HG03460 (cell line): Measurements from ENCODE around the gene IL17RA.
"Not testable (repeated sequence)": the region's sequence is repeated elsewhere in the genome, so short reads cannot be mapped to it uniquely, and the experiment has no call there.

Experiments
- ATAC-seq: cut with Tn5 transposase; IDR thresholded peaks from one replicate; pipeline ENCODE4 v1.9.1; 2021; ENCODE audit not compliant: unreplicated experiment

Gene IL17RA, protein sequence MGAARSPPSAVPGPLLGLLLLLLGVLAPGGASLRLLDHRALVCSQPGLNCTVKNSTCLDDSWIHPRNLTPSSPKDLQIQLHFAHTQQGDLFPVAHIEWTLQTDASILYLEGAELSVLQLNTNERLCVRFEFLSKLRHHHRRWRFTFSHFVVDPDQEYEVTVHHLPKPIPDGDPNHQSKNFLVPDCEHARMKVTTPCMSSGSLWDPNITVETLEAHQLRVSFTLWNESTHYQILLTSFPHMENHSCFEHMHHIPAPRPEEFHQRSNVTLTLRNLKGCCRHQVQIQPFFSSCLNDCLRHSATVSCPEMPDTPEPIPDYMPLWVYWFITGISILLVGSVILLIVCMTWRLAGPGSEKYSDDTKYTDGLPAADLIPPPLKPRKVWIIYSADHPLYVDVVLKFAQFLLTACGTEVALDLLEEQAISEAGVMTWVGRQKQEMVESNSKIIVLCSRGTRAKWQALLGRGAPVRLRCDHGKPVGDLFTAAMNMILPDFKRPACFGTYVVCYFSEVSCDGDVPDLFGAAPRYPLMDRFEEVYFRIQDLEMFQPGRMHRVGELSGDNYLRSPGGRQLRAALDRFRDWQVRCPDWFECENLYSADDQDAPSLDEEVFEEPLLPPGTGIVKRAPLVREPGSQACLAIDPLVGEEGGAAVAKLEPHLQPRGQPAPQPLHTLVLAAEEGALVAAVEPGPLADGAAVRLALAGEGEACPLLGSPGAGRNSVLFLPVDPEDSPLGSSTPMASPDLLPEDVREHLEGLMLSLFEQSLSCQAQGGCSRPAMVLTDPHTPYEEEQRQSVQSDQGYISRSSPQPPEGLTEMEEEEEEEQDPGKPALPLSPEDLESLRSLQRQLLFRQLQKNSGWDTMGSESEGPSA

DNA sequence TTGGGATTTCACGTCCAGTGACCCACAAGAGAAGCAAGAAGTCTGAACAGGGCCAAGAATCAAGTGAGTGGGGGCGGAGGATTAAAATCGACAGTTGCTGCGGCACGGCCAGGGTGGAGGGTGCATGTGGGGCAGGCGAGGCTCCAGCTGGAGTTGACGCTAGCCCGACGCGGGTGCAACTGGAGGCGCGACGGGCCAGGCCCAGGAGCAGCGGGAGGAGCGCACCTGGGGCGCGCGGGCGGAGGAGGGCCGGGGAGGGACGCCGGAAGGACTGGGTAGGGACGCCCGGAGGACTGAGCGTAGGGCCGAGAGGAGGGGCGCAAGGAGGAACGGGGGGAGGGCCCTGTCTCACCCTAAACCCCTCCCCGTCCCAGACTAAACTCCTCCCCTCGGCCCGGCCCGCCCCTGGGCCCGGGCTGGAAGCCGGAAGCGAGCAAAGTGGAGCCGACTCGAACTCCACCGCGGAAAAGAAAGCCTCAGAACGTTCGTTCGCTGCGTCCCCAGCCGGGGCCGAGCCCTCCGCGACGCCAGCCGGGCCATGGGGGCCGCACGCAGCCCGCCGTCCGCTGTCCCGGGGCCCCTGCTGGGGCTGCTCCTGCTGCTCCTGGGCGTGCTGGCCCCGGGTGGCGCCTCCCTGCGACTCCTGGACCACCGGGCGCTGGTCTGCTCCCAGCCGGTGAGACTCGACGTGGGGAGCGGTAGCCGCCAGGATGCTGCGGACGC lies at the start of gene IL17RA:
Gene IL17RA, plus strand, starts transcription at position 447 of the 723 bp plus-strand sequence. Its CDS starts 92 bp downstream, at position 539.
- peak; percentile 84 for ATAC-seq

DNA sequence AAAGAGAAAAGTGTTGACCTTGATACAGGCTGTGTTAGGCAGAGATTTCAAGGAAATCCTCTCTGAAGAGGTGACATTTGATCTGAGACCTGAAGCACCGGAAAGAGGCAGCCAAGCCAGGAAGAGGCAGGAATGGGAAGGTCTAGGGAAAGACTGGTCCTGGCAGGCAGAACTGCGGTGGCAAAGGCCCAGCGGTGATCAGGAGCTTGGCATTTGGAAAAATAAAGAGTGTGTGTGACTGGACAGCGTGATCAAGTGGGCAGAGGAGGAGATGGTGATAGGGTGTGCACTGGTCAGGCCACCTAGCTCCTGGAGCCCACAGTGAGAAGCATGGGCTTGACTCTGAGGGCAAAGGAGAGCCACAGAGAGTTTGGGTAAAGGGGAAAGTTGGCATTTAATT lies 49.6 kb upstream of the IL17RA start:
- ATAC-seq: no peak

DNA sequence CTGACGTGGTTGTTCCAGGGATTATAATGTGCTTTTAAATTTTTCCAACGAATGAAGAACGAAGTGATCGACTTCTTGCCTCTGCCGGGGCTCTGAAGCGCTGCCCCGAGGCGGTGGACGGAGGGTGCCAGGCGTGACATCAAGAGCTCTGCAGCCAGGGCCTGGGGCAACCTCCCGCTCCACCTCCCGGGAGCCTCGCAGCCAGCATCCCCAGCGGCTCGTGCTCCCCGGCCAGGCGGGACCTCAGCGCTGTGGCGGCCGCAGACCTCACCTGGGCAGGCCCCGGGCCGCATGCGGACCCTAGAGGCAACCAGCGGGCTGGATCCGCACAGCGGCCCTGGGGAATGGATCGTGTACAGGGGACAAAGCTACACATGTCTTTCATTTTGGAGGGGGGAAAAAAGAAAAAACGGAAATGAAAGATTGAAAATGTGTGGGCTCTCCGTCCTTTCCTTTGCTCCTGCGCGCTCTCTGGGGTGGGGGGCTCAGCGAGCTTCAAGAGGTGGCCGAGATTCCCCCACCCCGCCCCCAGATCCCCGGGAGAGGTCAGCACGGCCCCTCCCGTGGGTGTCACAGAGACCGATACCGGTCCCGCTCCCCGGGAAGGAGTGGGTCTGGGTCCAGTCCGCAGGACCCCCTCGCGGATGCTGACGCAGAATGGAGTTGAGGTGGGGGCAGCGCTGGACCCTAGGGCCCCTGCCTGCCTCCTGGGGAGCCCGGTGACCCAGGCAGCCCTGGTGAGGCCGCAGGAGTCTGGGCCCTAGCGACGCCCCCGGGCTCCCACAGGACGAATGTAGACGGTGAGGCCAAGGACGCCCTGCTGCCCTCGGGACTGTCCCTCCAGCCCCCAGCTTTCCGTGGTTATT lies 48.6 kb upstream of the IL17RA start:
- not testable (repeated sequence) for ATAC-seq

DNA sequence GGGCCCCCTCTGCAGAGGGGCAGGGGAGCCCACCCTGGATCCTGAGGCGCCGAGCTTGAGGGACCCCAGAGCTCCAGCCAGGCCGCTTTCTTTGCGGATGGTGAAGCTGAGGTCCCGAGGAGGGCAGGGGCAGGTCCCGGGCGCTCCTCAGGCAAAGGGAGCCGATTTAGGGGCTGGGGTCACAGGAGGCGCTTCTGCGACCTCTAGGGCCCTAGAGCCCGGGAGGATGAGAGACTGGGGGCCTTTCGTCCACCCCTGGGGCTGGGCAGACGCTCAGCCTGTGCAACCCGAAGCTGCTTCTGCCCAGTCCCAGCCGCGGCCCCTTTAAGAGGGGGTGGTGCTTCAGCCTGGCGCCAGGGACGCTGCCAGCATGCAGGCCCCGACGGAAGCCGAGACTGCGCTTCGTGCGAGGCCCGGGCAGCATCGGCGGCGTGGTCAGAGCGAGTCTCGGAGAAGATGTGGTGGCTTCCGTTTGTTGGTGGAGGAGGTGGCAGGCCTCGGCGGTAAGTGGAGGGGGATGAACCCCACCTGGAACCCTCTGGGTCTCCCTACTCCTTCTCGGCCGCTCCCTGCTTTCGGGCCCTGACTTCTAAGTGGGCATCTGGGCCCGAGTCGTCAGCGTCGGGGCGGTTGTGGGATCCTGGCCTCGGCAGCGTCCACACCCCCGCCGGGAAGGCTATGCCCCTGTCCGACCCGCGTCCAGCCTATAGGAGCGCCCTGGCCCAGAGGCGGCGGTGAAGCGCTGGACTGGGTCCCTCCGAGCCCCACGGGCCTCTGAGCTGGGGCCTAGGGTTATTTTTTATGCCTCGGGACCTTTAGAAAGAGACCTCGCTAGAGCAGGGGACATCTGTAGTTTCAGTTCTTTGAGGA lies 47.7 kb upstream of the IL17RA start:
- ATAC-seq: not testable (repeated sequence)

DNA sequence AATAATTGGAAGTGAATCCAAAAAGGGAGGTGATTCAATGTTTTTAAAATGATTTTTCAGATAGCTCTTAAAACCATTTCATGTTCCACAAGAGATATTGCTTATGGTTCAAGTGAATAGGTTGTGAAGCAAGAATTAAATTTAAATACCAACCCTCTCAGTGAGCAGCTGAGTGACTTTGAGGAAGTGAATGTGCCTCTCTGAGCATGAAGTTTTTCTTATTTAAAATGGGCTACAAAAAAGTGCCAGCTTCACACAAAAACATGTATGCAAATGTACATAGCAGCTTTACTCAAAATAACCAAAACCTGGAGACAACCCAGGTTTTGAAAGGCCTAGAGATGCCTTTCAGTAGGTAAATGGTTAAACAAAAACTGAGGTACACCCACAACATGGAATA lies 41.3 kb upstream of the IL17RA start:
- ATAC-seq: no peak

DNA sequence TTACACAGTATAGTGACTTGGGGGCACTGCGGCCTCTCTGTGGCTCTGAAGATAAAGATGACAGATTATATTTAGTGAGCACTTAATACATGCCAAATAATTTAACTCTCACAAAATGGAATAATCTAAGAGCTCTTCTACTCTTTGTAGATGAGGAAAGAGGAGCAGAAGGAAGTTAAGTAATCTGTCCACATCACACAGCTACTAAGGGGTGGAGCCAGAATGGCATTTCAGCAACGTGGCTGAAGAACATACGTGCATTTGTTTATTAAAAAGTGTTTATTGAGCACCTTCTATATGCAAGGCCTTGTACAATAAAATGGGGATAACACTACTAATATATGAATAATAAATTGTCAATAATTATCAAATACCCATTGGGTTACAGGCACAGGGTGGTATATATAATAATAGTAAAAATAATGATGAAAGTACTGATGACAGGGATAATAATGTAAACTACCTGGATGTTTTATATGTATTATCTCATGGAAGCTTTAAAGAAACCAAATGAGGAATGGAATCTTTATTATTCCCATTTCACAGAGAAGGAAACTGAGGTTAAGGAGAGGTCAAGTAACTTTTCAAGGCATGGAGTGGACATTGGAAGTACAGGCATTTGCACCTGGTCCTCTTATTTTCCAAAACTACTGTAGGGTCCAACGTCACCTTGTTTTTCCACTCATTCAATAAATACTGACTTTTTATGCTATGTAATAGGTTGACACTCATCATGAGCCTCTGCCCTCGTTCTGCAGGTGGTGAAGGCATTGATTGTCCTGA lies 38.0 kb upstream of the IL17RA start:
- no peak for ATAC-seq

DNA sequence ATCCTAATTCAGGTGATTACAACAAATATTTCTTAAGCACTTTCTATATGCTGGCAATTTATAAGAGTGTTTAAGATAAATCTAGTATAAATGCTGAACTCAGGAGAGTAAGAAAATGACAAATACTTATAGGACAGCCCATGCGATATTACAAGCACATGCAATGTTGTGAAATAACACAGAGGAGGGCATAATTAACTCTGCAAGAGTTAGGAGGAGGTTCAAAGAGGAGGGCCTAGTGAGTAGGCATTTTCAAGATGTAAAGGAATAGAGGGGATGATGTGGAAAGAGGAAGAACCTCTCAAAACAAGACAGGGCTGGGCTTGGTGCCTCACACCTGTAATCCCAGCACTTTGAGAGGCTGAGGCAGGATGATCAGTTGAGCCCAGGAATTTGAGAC lies 37.1 kb upstream of the IL17RA start:
- ATAC-seq: no peak

DNA sequence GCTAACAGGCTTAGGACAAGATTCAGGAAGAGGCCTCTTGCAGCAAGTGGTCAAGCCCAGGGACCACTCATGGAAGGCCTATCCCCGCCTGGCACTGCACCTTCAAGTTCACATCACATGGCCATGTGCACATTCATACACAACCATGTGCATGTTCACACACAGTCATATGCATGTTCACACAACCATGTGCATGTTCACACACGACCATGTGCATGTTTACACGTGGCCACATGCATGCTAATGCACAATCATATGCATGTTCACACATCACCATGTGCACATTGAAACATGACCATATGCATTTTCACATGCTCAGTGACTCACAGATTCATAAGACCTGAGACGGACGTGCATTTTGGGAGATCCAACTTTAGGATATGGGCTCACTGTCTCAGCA lies 28.7 kb upstream of the IL17RA start:
- ATAC-seq: no peak

DNA sequence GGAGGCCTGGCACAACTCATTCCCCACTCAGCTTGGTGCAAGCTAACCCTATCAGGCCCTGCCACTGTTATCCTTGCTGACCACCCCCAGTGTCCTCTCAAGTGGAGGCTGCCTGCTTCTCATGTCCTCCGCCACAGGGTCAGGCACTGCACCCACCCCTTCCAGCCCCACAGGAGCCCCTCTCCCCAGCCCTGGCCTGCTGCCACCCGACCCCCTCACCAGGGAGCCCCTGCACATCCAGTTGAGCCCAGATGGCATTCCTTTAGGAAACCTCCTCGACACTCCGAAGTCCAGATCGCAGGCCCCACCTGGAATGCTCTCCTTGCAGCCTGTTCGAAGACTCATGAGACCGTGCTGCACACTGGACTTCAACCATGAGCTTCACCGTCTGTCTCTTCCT lies 28.0 kb upstream of the IL17RA start:
- no peak for ATAC-seq

DNA sequence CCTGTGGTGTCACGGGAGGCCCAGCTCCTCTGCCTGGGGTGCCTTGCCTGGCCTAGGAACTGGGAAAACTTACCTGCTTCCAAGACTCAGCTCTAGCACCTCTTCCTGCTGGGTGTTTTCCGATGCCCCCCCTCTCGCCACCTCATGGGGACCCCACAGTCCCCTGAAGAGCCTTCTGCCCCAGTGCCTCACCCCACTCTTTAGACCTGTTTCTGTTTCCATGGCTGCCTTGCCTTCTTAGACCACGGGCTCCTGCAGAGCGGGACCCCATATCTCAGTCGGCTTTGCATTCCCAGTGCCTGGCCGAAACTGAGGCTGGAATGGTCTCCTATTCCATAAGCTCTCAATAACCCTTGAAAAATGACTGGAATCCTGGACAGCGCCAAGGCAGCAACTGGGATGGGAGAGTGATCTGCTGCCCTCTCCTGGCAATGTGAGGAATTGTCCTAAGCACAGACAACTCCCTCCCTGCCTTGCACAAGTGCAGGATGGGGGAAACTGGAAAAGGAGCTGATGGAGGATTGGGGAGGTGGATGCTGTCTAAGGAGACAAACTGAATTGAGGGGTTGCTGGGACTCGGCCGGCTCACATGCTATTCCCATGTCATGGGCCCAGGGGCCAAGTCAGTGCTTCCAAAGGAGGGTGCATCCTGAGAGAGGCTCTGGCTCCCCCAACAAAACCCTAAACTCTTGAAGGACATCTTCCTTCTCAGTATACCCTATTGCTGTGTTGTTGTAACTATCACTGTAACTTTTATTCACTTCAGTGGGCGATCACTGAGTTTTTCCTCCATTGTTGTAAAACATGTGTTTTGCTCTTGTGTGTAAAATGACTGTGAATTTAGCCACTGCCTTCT lies 26.6 kb upstream of the IL17RA start:
- peak; percentile 50 for ATAC-seq

DNA sequence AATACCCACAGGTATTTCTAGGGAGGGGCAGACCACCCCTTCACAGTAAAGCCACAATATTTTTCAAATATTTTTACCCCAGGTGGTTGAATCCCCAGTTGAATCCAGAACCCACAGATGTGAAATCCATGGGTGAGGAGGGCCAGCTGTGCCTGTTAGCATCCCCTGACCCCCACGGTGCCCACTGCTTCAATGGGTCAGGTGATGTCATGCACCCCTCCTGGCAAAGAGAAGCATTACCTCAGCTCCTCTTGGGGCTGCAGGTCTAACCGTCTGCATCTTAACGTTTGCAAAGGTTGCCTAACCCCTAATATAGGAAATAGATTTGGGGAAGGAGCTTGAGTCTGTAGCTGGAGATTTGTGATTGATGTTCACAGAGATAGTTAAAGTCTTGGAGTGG lies 24.7 kb upstream of the IL17RA start:
- no peak for ATAC-seq

DNA sequence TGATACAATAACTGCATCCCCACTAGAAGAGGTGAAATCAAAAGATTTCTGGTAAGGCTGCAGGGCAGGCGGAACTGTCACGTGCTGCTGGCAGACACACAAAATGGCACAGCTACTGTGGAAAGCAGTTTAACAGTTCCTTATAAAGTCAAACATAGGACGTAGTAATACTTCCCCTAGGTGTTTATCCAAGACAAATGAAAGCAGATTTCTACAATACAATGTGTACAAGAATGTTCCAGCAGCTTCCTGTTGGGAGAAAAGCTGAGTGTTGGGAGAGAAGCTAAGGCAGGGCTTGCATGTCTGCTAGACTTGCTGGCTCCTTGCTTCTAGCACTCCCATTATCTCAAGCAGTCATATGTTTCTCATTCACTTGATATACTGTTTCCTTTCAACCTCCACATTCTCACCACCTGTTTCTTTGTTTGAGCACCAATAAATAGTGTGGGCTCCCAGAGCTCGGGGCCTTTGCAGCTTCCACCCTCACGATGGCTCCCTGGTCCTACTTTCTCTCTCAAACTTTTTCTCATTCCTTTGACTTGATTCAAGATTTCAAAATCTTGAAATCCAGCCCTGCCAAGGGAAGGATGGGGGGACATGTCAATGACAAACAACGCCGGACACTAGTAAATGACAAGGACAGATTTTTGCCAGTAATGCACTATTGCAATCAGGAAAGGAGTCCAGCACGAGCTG lies 21.2 kb upstream of the IL17RA start:
- no peak for ATAC-seq

DNA sequence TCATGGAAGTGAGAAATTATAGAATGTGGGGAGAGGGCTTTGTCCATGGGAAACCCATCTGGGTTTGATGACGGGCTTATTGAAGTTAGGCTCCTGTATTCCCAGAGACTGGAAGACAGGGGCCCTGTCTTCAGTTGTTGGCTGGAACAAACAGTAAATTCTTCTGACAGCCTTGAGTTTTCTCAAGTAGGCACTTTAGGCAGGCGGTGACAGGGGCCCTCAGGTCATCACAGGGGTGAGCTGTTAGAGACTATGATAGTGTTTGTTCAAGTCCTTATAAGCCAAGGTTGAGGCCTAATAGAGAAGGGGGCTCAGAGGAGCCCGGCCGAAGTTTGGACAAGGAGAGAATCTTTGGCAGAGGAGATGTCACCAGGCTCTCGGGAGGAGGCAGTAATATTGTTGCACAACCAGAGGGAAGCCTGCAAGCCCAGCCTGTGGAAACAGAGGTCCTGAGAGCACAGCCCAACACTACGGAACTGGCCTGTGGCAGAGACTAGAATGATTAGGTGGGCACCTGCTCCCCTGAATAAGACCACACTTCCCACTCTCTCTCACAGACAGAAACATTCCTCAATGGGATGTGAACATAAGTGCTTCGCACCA lies 20.2 kb upstream of the IL17RA start:
- no peak for ATAC-seq

DNA sequence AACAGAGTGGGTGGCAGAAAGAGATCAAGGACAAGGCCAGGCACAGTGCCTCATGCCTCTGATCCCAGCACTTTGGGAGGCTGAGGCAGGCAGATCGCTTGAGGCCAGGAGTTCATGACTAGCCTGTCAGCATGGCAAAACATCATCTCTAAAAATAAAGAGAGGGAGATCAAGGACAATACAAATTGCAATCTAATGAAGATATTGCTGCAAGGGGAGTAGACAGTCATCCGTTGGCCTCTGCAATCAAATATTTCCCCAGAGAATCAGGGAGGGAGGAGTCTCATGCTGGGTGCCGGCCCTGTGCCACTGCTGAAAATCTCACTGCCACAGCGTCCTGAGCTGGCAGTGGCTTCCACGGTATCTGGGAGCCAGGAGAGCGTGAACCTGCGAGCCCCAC lies 19.4 kb upstream of the IL17RA start:
- no peak for ATAC-seq

DNA sequence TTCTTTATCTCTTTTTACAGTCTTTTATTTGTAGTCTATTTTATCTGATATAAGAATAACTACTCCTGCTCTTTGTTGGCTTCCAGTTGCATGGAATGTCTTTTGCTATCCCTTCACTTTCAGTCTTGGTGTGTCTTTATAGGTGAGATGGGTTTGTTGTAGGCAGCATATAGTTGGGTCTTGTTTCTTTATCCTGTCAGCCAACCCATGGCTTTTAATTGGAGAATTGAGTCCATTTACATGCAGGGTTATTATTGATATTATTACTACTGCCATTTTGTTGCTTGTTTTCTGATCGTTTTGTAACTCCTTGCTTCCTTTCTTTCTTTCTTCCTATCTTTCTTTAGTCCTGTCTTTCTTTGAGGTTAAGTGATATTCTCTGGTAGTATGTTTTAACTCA lies 11.9 kb upstream of the IL17RA start:
- no peak for ATAC-seq

DNA sequence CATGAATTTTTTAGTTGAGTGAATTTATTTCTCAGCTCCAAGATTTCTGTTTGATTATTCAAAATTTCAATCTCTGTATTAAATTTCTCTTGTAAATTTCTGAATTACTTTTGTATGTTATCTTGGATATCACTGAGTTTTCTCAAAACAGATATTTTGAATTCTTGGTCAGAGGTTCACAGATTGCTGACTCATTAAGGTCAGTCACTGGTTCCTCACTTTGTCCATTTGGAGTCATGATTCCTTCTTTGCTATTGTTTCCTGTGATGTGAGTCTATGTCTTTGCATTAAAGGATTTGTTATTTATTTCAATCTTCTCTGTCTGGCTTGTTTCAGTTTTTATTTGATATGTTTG lies 10.2 kb upstream of the IL17RA start:
- no peak for ATAC-seq

DNA sequence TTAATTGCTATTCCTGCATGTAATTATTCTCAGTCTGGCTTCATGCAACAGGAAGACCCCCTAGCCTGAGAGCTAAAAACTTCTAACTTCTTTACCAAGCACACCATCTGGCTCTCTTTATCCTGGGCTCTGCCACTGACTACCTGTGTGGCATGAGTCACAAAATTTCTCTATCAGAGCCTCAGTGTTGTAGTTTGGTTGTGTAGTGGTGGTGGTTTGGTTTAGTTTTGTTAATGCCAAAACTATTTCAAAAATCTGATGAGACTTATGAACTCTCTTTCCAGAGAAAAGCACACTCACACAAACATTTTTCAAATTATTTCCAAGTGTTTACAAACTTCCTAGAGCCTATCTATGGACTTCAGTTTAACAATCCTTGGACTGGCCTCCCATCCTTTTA lies 7.5 kb upstream of the IL17RA start:
- ATAC-seq: no peak
